GM21576 (cell line): ENCODE measurements around the gene PMS1.
"Not testable (repeated sequence)": the region's sequence is repeated elsewhere in the genome, so short reads cannot be mapped to it uniquely, and the experiment has no call there.

ENCODE experiments used
- ATAC-seq: cut with Tn5 transposase; IDR thresholded peaks from one replicate; pipeline ENCODE4 v1.9.1; 2021; ENCODE audit warnings: mild to moderate bottlenecking, moderate library complexity; ENCODE audit not compliant: unreplicated experiment

PMS1 gene

GRCh38 chr2:189803431-189803830, 19.2 kb downstream of the PMS1 start:
- no peak for ATAC-seq

- no peak for ATAC-seq
Measured at GRCh38 chr2:189818249-189819038, 34.2 kb downstream of the PMS1 start.

GRCh38 chr2:189819297-189819704, 35.1 kb downstream of the PMS1 start:
- ATAC-seq: no peak

- ATAC-seq: no peak
Measured at GRCh38 chr2:189821953-189822748, 37.9 kb downstream of the PMS1 start.

GRCh38 chr2:189824694-189825396, 40.6 kb downstream of the PMS1 start:
- ATAC-seq: no peak

GRCh38 chr2:189826039-189826438, 41.8 kb downstream of the PMS1 start:
- no peak for ATAC-seq

- ATAC-seq: no peak
Measured at GRCh38 chr2:189829102-189829833, 45.0 kb downstream of the PMS1 start.

- ATAC-seq: no peak
Measured at GRCh38 chr2:189830510-189830909, 46.3 kb downstream of the PMS1 start.

- no peak for ATAC-seq
Measured at GRCh38 chr2:189834059-189834458, 49.8 kb downstream of the PMS1 start.

GRCh38 chr2:189834642-189835041, 50.4 kb downstream of the PMS1 start:
- not testable (repeated sequence) for ATAC-seq

GRCh38 chr2:189835855-189836558, 51.8 kb downstream of the PMS1 start:
- no peak for ATAC-seq

- ATAC-seq: no peak
Measured at GRCh38 chr2:189836644-189837043, 52.4 kb downstream of the PMS1 start.

GRCh38 chr2:189837326-189837725, 53.1 kb downstream of the PMS1 start:
- ATAC-seq: no peak

GRCh38 chr2:189841019-189841418, 56.8 kb downstream of the PMS1 start:
- no peak for ATAC-seq

GRCh38 chr2:189848276-189848675, 64.0 kb downstream of the PMS1 start:
- ATAC-seq: no peak

GRCh38 chr2:189849550-189849949, 65.3 kb downstream of the PMS1 start:
- ATAC-seq: no peak

GRCh38 chr2:189851174-189851826, 67.0 kb downstream of the PMS1 start:
- ATAC-seq: no peak

GRCh38 chr2:189854187-189854586, 69.9 kb downstream of the PMS1 start:
- no peak for ATAC-seq

GRCh38 chr2:189854940-189855339, 70.7 kb downstream of the PMS1 start:
- no peak for ATAC-seq

- no peak for ATAC-seq
Measured at GRCh38 chr2:189858291-189858690, 74.0 kb downstream of the PMS1 start.
